ENCODE measurements around the gene SLC50A1. TPM values are rescaled to one million over a fixed set of nuclear protein-coding genes. Genes with fewer than 3 reads are reported as not detected.
"Not testable (repeated sequence)": the region's sequence is repeated elsewhere in the genome, so short reads cannot be mapped to it uniquely, and the experiment has no call there.

The SLC50A1 gene
- total RNA-seq, 1 experiment from 2014 or later: 67.4 TPM

DNA sequence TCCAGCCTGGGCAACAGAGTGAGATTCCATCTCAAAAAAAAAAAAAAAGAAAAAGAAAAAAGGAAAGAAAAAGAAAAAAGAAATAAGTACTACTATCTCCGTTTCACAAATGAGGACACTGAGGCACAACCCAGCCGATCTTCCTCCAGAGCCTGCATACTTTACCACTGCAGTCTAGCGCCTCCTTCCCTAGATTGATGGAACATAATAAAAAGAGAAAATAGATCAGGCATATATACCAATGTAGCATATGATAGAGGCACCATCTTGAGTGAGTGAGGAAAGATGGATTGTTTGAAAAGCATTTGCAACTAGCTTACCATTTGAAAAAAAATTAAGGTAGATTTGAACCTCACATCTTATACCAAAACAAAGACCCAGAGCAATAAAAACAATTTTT is 9.8 kb downstream of the SLC50A1 start:
- CTCF ChIA-PET: interaction anchor here (0.6 kb wide), 1 partner anchor 723 kb away, joined by 7 read pairs; no protein-coding TSS in a partner anchor
- POLR2A ChIA-PET: no interaction called here
- BruUV-seq (replicated peaks): no TSS peak

DNA sequence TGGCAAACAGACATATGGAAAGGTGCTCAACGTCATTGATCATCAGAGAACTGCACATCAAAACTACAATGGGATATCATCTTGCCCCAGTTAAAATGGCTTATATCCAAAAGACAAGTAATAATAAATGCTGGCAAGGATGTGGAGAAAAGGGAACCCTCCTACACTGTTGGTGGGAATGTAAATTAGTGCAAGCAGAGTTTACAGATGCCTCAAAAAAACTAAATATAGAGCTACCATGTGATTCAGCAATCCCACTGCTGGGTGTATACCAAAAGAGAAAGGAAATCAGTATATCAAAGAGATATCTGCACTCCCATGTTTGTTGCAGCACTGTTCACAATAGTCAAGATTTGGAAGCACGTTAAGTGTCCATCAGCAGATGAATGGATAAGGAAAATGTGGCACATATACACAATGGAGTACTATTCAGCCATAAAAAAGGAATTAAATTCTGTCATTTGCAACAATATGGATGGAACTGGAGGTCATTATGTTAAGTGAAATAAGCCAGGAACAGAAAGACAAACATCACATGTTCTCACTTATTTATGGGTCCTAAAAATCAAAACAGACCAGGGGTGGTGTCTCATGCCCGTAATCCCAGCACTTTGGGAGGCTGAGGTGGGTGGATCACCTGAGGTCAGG is 20.5 kb downstream of the SLC50A1 start:
- H3K27ac ChIP-seq (ENCODE audit: low read length); BruUV-seq (replicated peaks); intact Hi-C loops (cut with micrococcal nuclease; ENCODE audit: unreplicated experiment); H3K36me3 ChIP-seq (ENCODE audit: control insufficient read depth, insufficient read depth, low read length); H3K27me3 ChIP-seq (ENCODE audit: control insufficient read depth, insufficient read depth, low read length); H3K9me3 ChIP-seq (ENCODE audit: control insufficient read depth, insufficient read depth, low read depth, low read length); H3K4me1 ChIP-seq (ENCODE audit: control insufficient read depth, insufficient read depth, low read length); ATAC-seq; in situ Hi-C loops (cut with HindIII; ENCODE audit: low pct_unique_long_range_greater_than_20kb, low sequenced_read_pairs); H3K4me3 ChIP-seq (ENCODE audit: low read depth in 2 of 2, low read length in 2 of 2); CTCF ChIA-PET; DNase-seq (ENCODE audit: low read depth, low spot score): not testable (repeated sequence)
- POLR2A ChIA-PET: interaction anchor here (0.6 kb wide), 1 partner anchor 899 kb away, joined by 3 read pairs; no protein-coding TSS in a partner anchor

More for the DNA sequence above, 9.8 kb downstream of the SLC50A1 start:
- no peaks in the 10 kb centered on the region for H3K27me3 ChIP-seq (ENCODE audit: control insufficient read depth, insufficient read depth, low read length)
- TF ChIP-seq, protein P1, sequence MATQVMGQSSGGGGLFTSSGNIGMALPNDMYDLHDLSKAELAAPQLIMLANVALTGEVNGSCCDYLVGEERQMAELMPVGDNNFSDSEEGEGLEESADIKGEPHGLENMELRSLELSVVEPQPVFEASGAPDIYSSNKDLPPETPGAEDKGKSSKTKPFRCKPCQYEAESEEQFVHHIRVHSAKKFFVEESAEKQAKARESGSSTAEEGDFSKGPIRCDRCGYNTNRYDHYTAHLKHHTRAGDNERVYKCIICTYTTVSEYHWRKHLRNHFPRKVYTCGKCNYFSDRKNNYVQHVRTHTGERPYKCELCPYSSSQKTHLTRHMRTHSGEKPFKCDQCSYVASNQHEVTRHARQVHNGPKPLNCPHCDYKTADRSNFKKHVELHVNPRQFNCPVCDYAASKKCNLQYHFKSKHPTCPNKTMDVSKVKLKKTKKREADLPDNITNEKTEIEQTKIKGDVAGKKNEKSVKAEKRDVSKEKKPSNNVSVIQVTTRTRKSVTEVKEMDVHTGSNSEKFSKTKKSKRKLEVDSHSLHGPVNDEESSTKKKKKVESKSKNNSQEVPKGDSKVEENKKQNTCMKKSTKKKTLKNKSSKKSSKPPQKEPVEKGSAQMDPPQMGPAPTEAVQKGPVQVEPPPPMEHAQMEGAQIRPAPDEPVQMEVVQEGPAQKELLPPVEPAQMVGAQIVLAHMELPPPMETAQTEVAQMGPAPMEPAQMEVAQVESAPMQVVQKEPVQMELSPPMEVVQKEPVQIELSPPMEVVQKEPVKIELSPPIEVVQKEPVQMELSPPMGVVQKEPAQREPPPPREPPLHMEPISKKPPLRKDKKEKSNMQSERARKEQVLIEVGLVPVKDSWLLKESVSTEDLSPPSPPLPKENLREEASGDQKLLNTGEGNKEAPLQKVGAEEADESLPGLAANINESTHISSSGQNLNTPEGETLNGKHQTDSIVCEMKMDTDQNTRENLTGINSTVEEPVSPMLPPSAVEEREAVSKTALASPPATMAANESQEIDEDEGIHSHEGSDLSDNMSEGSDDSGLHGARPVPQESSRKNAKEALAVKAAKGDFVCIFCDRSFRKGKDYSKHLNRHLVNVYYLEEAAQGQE (IDR thresholded peaks at IDR 0.05; ENCODE audit: insufficient read depth in 1 of 2, low read depth in 2 of 2, low read length in 1 of 2): no peak
- TF ChIP-seq TCF7L2 (IDR thresholded peaks at IDR 0.05; ENCODE audit: low read depth, low read length) (no peak), POLR2AphosphoS5 (IDR thresholded peaks at IDR 0.05; ENCODE audit: low read depth, low read length) (no peak), SIN3A (IDR thresholded peaks at IDR 0.05; ENCODE audit: borderline replicate concordance, insufficient read depth, low read depth, low read length) (no peak)
- TF ChIP-seq, protein P2, sequence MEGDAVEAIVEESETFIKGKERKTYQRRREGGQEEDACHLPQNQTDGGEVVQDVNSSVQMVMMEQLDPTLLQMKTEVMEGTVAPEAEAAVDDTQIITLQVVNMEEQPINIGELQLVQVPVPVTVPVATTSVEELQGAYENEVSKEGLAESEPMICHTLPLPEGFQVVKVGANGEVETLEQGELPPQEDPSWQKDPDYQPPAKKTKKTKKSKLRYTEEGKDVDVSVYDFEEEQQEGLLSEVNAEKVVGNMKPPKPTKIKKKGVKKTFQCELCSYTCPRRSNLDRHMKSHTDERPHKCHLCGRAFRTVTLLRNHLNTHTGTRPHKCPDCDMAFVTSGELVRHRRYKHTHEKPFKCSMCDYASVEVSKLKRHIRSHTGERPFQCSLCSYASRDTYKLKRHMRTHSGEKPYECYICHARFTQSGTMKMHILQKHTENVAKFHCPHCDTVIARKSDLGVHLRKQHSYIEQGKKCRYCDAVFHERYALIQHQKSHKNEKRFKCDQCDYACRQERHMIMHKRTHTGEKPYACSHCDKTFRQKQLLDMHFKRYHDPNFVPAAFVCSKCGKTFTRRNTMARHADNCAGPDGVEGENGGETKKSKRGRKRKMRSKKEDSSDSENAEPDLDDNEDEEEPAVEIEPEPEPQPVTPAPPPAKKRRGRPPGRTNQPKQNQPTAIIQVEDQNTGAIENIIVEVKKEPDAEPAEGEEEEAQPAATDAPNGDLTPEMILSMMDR (IDR thresholded peaks at IDR 0.05): no peak
- H3K4me1 ChIP-seq (ENCODE audit: control insufficient read depth, insufficient read depth, low read length): no peaks in the 10 kb centered on the region
- DNase-seq (ENCODE audit: low read depth, low spot score) (no peak), ATAC-seq (no peak)
- no peak overlapping the region for H3K4me3 ChIP-seq (ENCODE audit: low read depth in 2 of 2, low read length in 2 of 2)
- H3K27ac ChIP-seq (ENCODE audit: low read length): no peak overlapping the region
- no peaks in the 10 kb centered on the region for H3K9me3 ChIP-seq (ENCODE audit: control insufficient read depth, insufficient read depth, low read depth, low read length)
- no peaks in the 10 kb centered on the region for H3K36me3 ChIP-seq (ENCODE audit: control insufficient read depth, insufficient read depth, low read length)
- intact Hi-C loops (cut with micrococcal nuclease; ENCODE audit: unreplicated experiment): no loop called here
- in situ Hi-C loops (cut with HindIII; ENCODE audit: low pct_unique_long_range_greater_than_20kb, low sequenced_read_pairs): no loop called here

DNA sequence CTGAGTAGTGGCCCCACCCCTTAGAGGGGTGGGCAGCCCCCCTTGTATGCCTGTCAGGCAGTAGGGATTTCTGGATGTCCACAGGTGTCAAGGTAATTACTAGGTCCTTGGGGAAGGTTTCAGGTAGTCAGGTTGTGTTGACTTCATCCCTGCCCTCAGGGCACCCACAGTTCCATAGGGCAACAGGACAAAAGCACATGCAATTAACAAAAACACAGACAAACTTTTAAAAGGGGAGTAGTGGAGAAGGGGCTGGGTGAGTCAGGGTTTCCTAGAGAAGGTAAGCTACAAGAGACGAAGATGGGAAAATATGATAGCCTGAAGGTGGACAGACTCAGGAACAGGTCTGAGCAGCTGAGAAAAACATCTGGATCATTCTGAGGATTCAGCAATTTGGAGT is 23.3 kb downstream of the SLC50A1 start:
- intact Hi-C loops (cut with micrococcal nuclease; ENCODE audit: unreplicated experiment): no loop called here
- ATAC-seq (no peak), DNase-seq (ENCODE audit: low read depth, low spot score) (no peak)
- Histone ChIP-seq H3K27me3 (ENCODE audit: control insufficient read depth, insufficient read depth, low read length) (no peaks in the 10 kb centered on the region; the same call in 1 of the 2 replicates), H3K4me1 (ENCODE audit: control insufficient read depth, insufficient read depth, low read length) (no peaks in the 10 kb centered on the region), H3K36me3 (ENCODE audit: control insufficient read depth, insufficient read depth, low read length) (no peaks in the 10 kb centered on the region), H3K9me3 (ENCODE audit: control insufficient read depth, insufficient read depth, low read depth, low read length) (no peaks in the 10 kb centered on the region), H3K27ac (ENCODE audit: low read length) (no peak overlapping the region), H3K4me3 (ENCODE audit: low read depth in 2 of 2, low read length in 2 of 2) (no peak overlapping the region)
- CTCF ChIA-PET: no interaction called here
- TF ChIP-seq TCF7L2 (IDR thresholded peaks at IDR 0.05; ENCODE audit: low read depth, low read length): no peak
- TF ChIP-seq SIN3A (IDR thresholded peaks at IDR 0.05; ENCODE audit: borderline replicate concordance, insufficient read depth, low read depth, low read length): no peak
- TF ChIP-seq, protein P2 (IDR thresholded peaks at IDR 0.05): no peak
- TF ChIP-seq POLR2AphosphoS5 (IDR thresholded peaks at IDR 0.05; ENCODE audit: low read depth, low read length): no peak
- TF ChIP-seq, protein P1 (IDR thresholded peaks at IDR 0.05; ENCODE audit: insufficient read depth in 1 of 2, low read depth in 2 of 2, low read length in 1 of 2): no peak
- BruUV-seq (replicated peaks): no TSS peak
- in situ Hi-C loops (cut with HindIII; ENCODE audit: low pct_unique_long_range_greater_than_20kb, low sequenced_read_pairs): no loop called here
- POLR2A ChIA-PET: no interaction called here

All from Panc1 (cell line).